ENCODE measurements around the gene NPAS3.

NPAS3 gene

GRCh38 chr14:33207467-33208017 is 268.9 kb downstream of the NPAS3 start:
- no peak for ATAC-seq (ENCODE audit: insufficient read depth, low read depth)
- H3K9ac ChIP-seq (ENCODE audit: low read depth, low read length) = no peak overlapping the region
- H2AFZ ChIP-seq (ENCODE audit: low read depth, low read length) = no peak overlapping the region
- no peaks in the 10 kb centered on the region for H3K36me3 ChIP-seq (ENCODE audit: insufficient read depth, low read length)
- H4K20me1 ChIP-seq (ENCODE audit: insufficient read depth, low read length) = no peaks in the 10 kb centered on the region
- H3K4me1 ChIP-seq (ENCODE audit: insufficient read depth, low read length) = no peaks in the 10 kb centered on the region
- no peaks in the 10 kb centered on the region for H3K79me2 ChIP-seq (ENCODE audit: insufficient read depth, low read length)
- H3K4me3 ChIP-seq (ENCODE audit: low read depth in 1 of 2, low read length in 2 of 2) = no peak overlapping the region
- H3K27ac ChIP-seq (ENCODE audit: low read length) = no peak overlapping the region
- DNase-seq = no peak
- no peaks in the 10 kb centered on the region for H3K9me3 ChIP-seq (ENCODE audit: insufficient read depth, low read length, severe bottlenecking)
- TF ChIP-seq EZH2 (IDR thresholded peaks at IDR 0.05; ENCODE audit: borderline replicate concordance, low read depth, low read length, severe bottlenecking) = no peak
- no peaks in the 10 kb centered on the region for H3K27me3 ChIP-seq (ENCODE audit: insufficient read depth, low read length, poor library complexity)
- no peak overlapping the region for H3K4me2 ChIP-seq (ENCODE audit: insufficient read depth, low read length)

GRCh38 chr14:33210311-33210710 is 271.6 kb downstream of the NPAS3 start:
- no peak overlapping the region for H3K4me3 ChIP-seq (ENCODE audit: low read depth in 1 of 2, low read length in 2 of 2)
- peaks cover 2% of the 10 kb centered on the region for H3K27me3 ChIP-seq (ENCODE audit: insufficient read depth, low read length, poor library complexity)
- H3K79me2 ChIP-seq (ENCODE audit: insufficient read depth, low read length) = no peaks in the 10 kb centered on the region
- 0 out of 3 replicates have a peak, but pooled peaks have one; percentile 31 for ATAC-seq (ENCODE audit: insufficient read depth, low read depth)
- H3K9ac ChIP-seq (ENCODE audit: low read depth, low read length) = no peak overlapping the region
- no peak overlapping the region for H2AFZ ChIP-seq (ENCODE audit: low read depth, low read length)
- no peaks in the 10 kb centered on the region for H3K4me1 ChIP-seq (ENCODE audit: insufficient read depth, low read length)
- H3K4me2 ChIP-seq (ENCODE audit: insufficient read depth, low read length) = no peak overlapping the region
- no peak for TF ChIP-seq EZH2 (IDR thresholded peaks at IDR 0.05; ENCODE audit: borderline replicate concordance, low read depth, low read length, severe bottlenecking)
- TF ChIP-seq, protein P1, sequence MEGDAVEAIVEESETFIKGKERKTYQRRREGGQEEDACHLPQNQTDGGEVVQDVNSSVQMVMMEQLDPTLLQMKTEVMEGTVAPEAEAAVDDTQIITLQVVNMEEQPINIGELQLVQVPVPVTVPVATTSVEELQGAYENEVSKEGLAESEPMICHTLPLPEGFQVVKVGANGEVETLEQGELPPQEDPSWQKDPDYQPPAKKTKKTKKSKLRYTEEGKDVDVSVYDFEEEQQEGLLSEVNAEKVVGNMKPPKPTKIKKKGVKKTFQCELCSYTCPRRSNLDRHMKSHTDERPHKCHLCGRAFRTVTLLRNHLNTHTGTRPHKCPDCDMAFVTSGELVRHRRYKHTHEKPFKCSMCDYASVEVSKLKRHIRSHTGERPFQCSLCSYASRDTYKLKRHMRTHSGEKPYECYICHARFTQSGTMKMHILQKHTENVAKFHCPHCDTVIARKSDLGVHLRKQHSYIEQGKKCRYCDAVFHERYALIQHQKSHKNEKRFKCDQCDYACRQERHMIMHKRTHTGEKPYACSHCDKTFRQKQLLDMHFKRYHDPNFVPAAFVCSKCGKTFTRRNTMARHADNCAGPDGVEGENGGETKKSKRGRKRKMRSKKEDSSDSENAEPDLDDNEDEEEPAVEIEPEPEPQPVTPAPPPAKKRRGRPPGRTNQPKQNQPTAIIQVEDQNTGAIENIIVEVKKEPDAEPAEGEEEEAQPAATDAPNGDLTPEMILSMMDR (IDR thresholded peaks at IDR 0.05; ENCODE audit: borderline replicate concordance, extremely low read depth, low read length, poor library complexity, severe bottlenecking) = no peak
- H4K20me1 ChIP-seq (ENCODE audit: insufficient read depth, low read length) = no peaks in the 10 kb centered on the region
- H3K9me3 ChIP-seq (ENCODE audit: insufficient read depth, low read length, severe bottlenecking) = no peaks in the 10 kb centered on the region
- DNase-seq = peak; percentile 35
- no peaks in the 10 kb centered on the region for H3K36me3 ChIP-seq (ENCODE audit: insufficient read depth, low read length)
- no peak overlapping the region for H3K27ac ChIP-seq (ENCODE audit: low read length)

GRCh38 chr14:33218026-33218425 is 279.3 kb downstream of the NPAS3 start:
- Histone ChIP-seq H2AFZ (ENCODE audit: low read depth, low read length) (no peak overlapping the region), H3K4me3 (ENCODE audit: low read depth in 1 of 2, low read length in 2 of 2) (no peak overlapping the region), H3K36me3 (ENCODE audit: insufficient read depth, low read length) (no peaks in the 10 kb centered on the region), H3K9ac (ENCODE audit: low read depth, low read length) (no peak overlapping the region), H3K9me3 (ENCODE audit: insufficient read depth, low read length, severe bottlenecking) (no peaks in the 10 kb centered on the region), H3K79me2 (ENCODE audit: insufficient read depth, low read length) (no peaks in the 10 kb centered on the region), H3K4me2 (ENCODE audit: insufficient read depth, low read length) (no peak overlapping the region), H3K4me1 (ENCODE audit: insufficient read depth, low read length) (no peaks in the 10 kb centered on the region), H3K27me3 (ENCODE audit: insufficient read depth, low read length, poor library complexity) (peaks cover 2% of the 10 kb centered on the region), H3K27ac (ENCODE audit: low read length) (no peak overlapping the region), H4K20me1 (ENCODE audit: insufficient read depth, low read length) (no peaks in the 10 kb centered on the region)
- no peak for TF ChIP-seq EZH2 (IDR thresholded peaks at IDR 0.05; ENCODE audit: borderline replicate concordance, low read depth, low read length, severe bottlenecking)
- TF ChIP-seq, protein P1 (IDR thresholded peaks at IDR 0.05; ENCODE audit: borderline replicate concordance, extremely low read depth, low read length, poor library complexity, severe bottlenecking) = no peak
- DNase-seq (no peak), ATAC-seq (ENCODE audit: insufficient read depth, low read depth) (no peak)

GRCh38 chr14:33219957-33220356 is 281.3 kb downstream of the NPAS3 start:
- Histone ChIP-seq H3K4me3 (ENCODE audit: low read depth in 1 of 2, low read length in 2 of 2) (no peak overlapping the region), H3K4me2 (ENCODE audit: insufficient read depth, low read length) (no peak overlapping the region), H3K9ac (ENCODE audit: low read depth, low read length) (no peak overlapping the region), H3K36me3 (ENCODE audit: insufficient read depth, low read length) (no peaks in the 10 kb centered on the region), H3K9me3 (ENCODE audit: insufficient read depth, low read length, severe bottlenecking) (no peaks in the 10 kb centered on the region), H3K4me1 (ENCODE audit: insufficient read depth, low read length) (no peaks in the 10 kb centered on the region), H4K20me1 (ENCODE audit: insufficient read depth, low read length) (no peaks in the 10 kb centered on the region), H3K27me3 (ENCODE audit: insufficient read depth, low read length, poor library complexity) (peaks cover 2% of the 10 kb centered on the region), H3K27ac (ENCODE audit: low read length) (no peak overlapping the region), H3K79me2 (ENCODE audit: insufficient read depth, low read length) (no peaks in the 10 kb centered on the region), H2AFZ (ENCODE audit: low read depth, low read length) (no peak overlapping the region)
- TF ChIP-seq EZH2 (IDR thresholded peaks at IDR 0.05; ENCODE audit: borderline replicate concordance, low read depth, low read length, severe bottlenecking) = no peak
- TF ChIP-seq, protein P1 (IDR thresholded peaks at IDR 0.05; ENCODE audit: borderline replicate concordance, extremely low read depth, low read length, poor library complexity, severe bottlenecking) = no peak
- no peak for ATAC-seq (ENCODE audit: insufficient read depth, low read depth)
- no peak for DNase-seq

All from DND-41 (cell line).